Neural cell (in vitro differentiated cells): Measurements from ENCODE around the gene IMPA2. TPM values are rescaled to one million over a fixed set of nuclear protein-coding genes. Genes with fewer than 3 reads are reported as not detected.

ENCODE experiments used
- H2AFZ ChIP-seq: fragments of 200-600, 300-800 bp; sonication (generic), shearing (Covaris generic); 2 replicates; pipeline ENCODE4 v1.6.0; 2014; ENCODE audit warnings: low read depth, mild to moderate bottlenecking, antibody characterized with exemption, low read length, moderate library complexity
- H3F3A ChIP-seq: fragments of 200-600 bp; shearing (Covaris generic); 2 replicates; pipeline ENCODE4 v1.6.1; 2016; ENCODE audit warnings: mild to moderate bottlenecking, moderate library complexity, mixed read lengths, antibody characterized with exemption, low read length; ENCODE audit not compliant: insufficient read depth, poor library complexity, severe bottlenecking
- H3K27ac ChIP-seq: fragments of 200-600, 300-800 bp; sonication (generic), shearing (Covaris generic); 2 replicates; pipeline ENCODE4 v1.5.1; 2014; ENCODE audit warnings: mild to moderate bottlenecking, low read length, moderate library complexity
- H3K27me3 ChIP-seq: fragments of 300-800, 200-600 bp; sonication (generic), shearing (Covaris generic); 2 replicates; pipeline ENCODE4 v1.6.0; 2014; ENCODE audit warnings: mild to moderate bottlenecking, low read depth, low read length, moderate library complexity; ENCODE audit not compliant: insufficient read depth
- H3K36me3 ChIP-seq: fragments of 300-800, 200-600 bp; sonication (generic), shearing (Covaris generic); 2 replicates; pipeline ENCODE4 v1.5.1; 2014; ENCODE audit warnings: mild to moderate bottlenecking, antibody characterized with exemption, low read length, moderate library complexity; ENCODE audit not compliant: insufficient read depth
- H3K4me2 ChIP-seq: fragments of 300-800, 200-600 bp; sonication (generic), shearing (Covaris generic); 2 replicates; pipeline ENCODE4 v1.6.0; 2014; ENCODE audit warnings: mild to moderate bottlenecking, low read length
- H3K4me3 ChIP-seq: fragments of 300-800, 200-600 bp; sonication (generic), shearing (Covaris generic); 2 replicates; pipeline ENCODE4 v1.5.1; 2014; ENCODE audit warnings: mild to moderate bottlenecking, low read length, moderate library complexity
- H3K79me2 ChIP-seq: fragments of 200-600 bp; shearing (Covaris generic); replicated peaks from 2 replicates; pipeline ENCODE4 v1.6.0; 2014; ENCODE audit warnings: mild to moderate bottlenecking, low read length, moderate library complexity; ENCODE audit not compliant: insufficient read depth
- H3K9ac ChIP-seq: fragments of 300-800, 200-600 bp; sonication (generic), shearing (Covaris generic); 2 replicates; pipeline ENCODE4 v1.6.1; 2016; ENCODE audit warnings: mild to moderate bottlenecking, low read length, mixed read lengths
- H3K9me2 ChIP-seq: fragments of 200-600 bp; shearing (Covaris generic); 2 replicates; pipeline ENCODE4 v1.6.1; 2016; ENCODE audit warnings: mild to moderate bottlenecking, low read length, mixed read lengths; ENCODE audit not compliant: insufficient read depth
- H3K9me3 ChIP-seq: fragments of 200-600, 300-800 bp; sonication (generic), shearing (Covaris generic); 2 replicates; pipeline ENCODE4 v1.6.1; 2016; ENCODE audit warnings: mild to moderate bottlenecking, mixed run types, low read length, moderate library complexity, mixed read lengths
- H4K20me1 ChIP-seq: fragments of 200-600 bp; shearing (Covaris generic); 2 replicates; pipeline ENCODE4 v1.6.1; 2016; ENCODE audit warnings: mild to moderate bottlenecking, mixed run types; ENCODE audit not compliant: insufficient read depth
- EP300 ChIP-seq: fragments of 450-650 bp; conservative IDR thresholded peaks from 2 replicates; pipeline ENCODE4 v1.6.1; 2014; ENCODE audit warnings: antibody characterized with exemption, mild to moderate bottlenecking, moderate library complexity; ENCODE audit not compliant: poor library complexity, severe bottlenecking
- EZH2 ChIP-seq: fragments of 200-600, 300-800 bp; shearing (Covaris generic), sonication (generic); IDR thresholded peaks from 2 replicates; pipeline ENCODE4 v1.6.1; 2014; ENCODE audit warnings: antibody characterized with exemption, low read length, borderline replicate concordance, mild to moderate bottlenecking; ENCODE audit not compliant: insufficient read depth, poor library complexity, severe bottlenecking
- MXI1 ChIP-seq: fragments of 450-650 bp; conservative IDR thresholded peaks from 2 replicates; pipeline ENCODE4 v1.6.1; 2014; ENCODE audit warnings: antibody characterized with exemption, mild to moderate bottlenecking; ENCODE audit not compliant: poor library complexity, severe bottlenecking
- POLR2AphosphoS5 ChIP-seq: IDR thresholded peaks from 2 replicates; pipeline ENCODE4 v1.6.1; 2012
- RAD21 ChIP-seq: fragments of 450-650 bp; conservative IDR thresholded peaks from 2 replicates; pipeline ENCODE4 v1.6.1; 2014; ENCODE audit warnings: antibody characterized with exemption, mild to moderate bottlenecking, moderate library complexity
- SMC3 ChIP-seq: fragments of 450-650 bp; conservative IDR thresholded peaks from 2 replicates; pipeline ENCODE4 v1.6.1; 2014; ENCODE audit warnings: antibody characterized with exemption, mild to moderate bottlenecking, moderate library complexity; ENCODE audit not compliant: poor library complexity
- TAF1 ChIP-seq: IDR thresholded peaks from 2 replicates; pipeline ENCODE4 v1.6.1; 2012; ENCODE audit warnings: low read depth
- polyA plus RNA-seq: library from polyadenylated mRNA; depleted of rRNA; stranded (reverse); fragments of >200 nt; gene quantifications from 2 replicates; pipeline ENCODE4 v1.2.3, GENCODE V29; 2014
- TF ChIP-seq, protein P1 (sequence below): IDR thresholded peaks from 2 replicates; pipeline ENCODE4 v1.6.1; 2012; ENCODE audit warnings: borderline replicate concordance
- TF ChIP-seq, protein P2 (sequence below): fragments of 450-650 bp; IDR thresholded peaks from 2 replicates; pipeline ENCODE4 v1.5.1; 2014; ENCODE audit warnings: antibody characterized with exemption, mild to moderate bottlenecking, moderate library complexity; ENCODE audit not compliant: poor library complexity, severe bottlenecking

Gene IMPA2
- polyA plus RNA-seq, 1 donor from 2014 or later, result 2.7 TPM

DNA sequence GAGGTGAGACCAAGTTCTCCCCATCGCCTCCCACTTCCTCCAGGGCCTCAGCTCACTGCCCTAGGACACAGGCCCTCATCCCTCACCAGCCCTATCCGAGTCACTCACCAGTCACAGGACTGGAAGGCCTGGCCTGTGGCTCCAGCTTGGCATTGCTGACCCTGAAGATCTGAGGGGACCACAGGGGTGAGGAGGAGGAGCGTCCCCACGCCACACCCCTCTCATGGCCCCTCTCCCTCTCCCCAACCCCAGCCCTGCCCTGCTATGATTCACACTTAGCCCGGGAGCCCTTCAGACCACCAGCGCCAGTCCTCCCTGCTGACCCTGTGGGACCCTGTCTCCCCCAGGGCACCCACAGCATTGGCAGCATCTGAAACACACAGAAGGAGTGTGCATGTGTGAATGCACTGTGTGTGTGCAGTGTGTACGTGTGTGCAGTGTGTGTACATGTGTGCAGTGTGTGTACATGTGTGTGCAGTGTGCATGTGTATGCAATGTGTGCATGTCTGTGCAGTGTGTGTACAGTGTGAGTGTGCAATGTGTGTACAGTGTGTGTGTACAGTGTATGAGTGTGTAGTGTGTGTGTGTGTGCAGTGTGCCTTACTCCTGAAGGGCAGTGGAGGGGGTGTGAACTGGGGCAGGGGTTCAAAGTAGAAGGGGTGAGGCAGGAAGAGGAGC lies 82.9 kb downstream of the IMPA2 start:
- no peaks in the 10 kb centered on the region for H3K79me2 ChIP-seq
- no peak overlapping the region for H3K4me2 ChIP-seq
- H3K36me3 ChIP-seq, result no peaks in the 10 kb centered on the region
- no peak overlapping the region for H3K9ac ChIP-seq
- no peaks in the 10 kb centered on the region for H3F3A ChIP-seq
- H3K27me3 ChIP-seq, result no peaks in the 10 kb centered on the region
- H3K4me3 ChIP-seq, result no peak overlapping the region
- TF ChIP-seq TAF1 (no peak), SMC3 (no peak), POLR2AphosphoS5 (no peak), EP300 (no peak), RAD21 (no peak), MXI1 (no peak), EZH2 (no peak)
- TF ChIP-seq, protein P1, sequence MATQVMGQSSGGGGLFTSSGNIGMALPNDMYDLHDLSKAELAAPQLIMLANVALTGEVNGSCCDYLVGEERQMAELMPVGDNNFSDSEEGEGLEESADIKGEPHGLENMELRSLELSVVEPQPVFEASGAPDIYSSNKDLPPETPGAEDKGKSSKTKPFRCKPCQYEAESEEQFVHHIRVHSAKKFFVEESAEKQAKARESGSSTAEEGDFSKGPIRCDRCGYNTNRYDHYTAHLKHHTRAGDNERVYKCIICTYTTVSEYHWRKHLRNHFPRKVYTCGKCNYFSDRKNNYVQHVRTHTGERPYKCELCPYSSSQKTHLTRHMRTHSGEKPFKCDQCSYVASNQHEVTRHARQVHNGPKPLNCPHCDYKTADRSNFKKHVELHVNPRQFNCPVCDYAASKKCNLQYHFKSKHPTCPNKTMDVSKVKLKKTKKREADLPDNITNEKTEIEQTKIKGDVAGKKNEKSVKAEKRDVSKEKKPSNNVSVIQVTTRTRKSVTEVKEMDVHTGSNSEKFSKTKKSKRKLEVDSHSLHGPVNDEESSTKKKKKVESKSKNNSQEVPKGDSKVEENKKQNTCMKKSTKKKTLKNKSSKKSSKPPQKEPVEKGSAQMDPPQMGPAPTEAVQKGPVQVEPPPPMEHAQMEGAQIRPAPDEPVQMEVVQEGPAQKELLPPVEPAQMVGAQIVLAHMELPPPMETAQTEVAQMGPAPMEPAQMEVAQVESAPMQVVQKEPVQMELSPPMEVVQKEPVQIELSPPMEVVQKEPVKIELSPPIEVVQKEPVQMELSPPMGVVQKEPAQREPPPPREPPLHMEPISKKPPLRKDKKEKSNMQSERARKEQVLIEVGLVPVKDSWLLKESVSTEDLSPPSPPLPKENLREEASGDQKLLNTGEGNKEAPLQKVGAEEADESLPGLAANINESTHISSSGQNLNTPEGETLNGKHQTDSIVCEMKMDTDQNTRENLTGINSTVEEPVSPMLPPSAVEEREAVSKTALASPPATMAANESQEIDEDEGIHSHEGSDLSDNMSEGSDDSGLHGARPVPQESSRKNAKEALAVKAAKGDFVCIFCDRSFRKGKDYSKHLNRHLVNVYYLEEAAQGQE, result no peak
- TF ChIP-seq, protein P2, sequence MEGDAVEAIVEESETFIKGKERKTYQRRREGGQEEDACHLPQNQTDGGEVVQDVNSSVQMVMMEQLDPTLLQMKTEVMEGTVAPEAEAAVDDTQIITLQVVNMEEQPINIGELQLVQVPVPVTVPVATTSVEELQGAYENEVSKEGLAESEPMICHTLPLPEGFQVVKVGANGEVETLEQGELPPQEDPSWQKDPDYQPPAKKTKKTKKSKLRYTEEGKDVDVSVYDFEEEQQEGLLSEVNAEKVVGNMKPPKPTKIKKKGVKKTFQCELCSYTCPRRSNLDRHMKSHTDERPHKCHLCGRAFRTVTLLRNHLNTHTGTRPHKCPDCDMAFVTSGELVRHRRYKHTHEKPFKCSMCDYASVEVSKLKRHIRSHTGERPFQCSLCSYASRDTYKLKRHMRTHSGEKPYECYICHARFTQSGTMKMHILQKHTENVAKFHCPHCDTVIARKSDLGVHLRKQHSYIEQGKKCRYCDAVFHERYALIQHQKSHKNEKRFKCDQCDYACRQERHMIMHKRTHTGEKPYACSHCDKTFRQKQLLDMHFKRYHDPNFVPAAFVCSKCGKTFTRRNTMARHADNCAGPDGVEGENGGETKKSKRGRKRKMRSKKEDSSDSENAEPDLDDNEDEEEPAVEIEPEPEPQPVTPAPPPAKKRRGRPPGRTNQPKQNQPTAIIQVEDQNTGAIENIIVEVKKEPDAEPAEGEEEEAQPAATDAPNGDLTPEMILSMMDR, result no peak
- no peak overlapping the region for H2AFZ ChIP-seq
- H3K9me2 ChIP-seq, result no peaks in the 10 kb centered on the region
- H3K9me3 ChIP-seq, result no peaks in the 10 kb centered on the region
- no peak overlapping the region for H3K27ac ChIP-seq
- no peaks in the 10 kb centered on the region for H4K20me1 ChIP-seq

DNA sequence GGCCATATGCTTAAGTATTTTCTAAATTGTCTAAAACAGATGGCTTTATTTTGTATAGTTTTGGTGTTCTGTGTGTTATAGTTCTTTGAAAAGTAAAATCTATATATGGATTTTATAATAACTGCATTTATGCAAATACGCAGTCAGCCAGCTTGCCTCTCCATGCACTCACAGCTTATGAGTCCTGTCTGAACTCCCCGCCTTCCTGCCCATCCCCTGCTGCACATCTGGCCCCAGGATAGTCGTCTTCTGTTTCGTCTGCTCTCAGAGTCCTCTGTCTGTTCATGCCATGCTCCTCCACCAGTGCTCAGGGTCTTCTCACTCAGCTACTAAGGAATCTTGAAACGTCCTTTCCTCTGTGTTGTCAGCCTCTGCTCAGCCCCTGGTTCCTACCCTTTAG lies 84.1 kb downstream of the IMPA2 start:
- Histone ChIP-seq H3K9me2 (no peaks in the 10 kb centered on the region), H3K27me3 (no peaks in the 10 kb centered on the region), H2AFZ (no peak overlapping the region), H3K4me3 (no peak overlapping the region), H3K27ac (no peak overlapping the region), H3K79me2 (no peaks in the 10 kb centered on the region), H4K20me1 (no peaks in the 10 kb centered on the region), H3F3A (no peaks in the 10 kb centered on the region), H3K36me3 (no peaks in the 10 kb centered on the region), H3K9ac (no peak overlapping the region), H3K9me3 (no peaks in the 10 kb centered on the region), H3K4me2 (no peak overlapping the region)
- TF ChIP-seq EP300, result no peak
- TF ChIP-seq, protein P2, result no peak
- no peak for TF ChIP-seq POLR2AphosphoS5
- TF ChIP-seq MXI1, result no peak
- no peak for TF ChIP-seq SMC3
- no peak for TF ChIP-seq EZH2
- TF ChIP-seq TAF1, result no peak
- TF ChIP-seq, protein P1, result no peak
- TF ChIP-seq RAD21, result no peak
